ENCODE results near the gene SLC2A1. TPM values are rescaled to one million over a fixed set of nuclear protein-coding genes. Genes with fewer than 3 reads are reported as not detected.

The SLC2A1 gene
- total and polyA plus RNA-seq, 2 of the 13 experiments (the other 11 are each of a cell fraction or from before 2014, with no cell fraction given), result 125 to 423 TPM

GRCh38 chr1:42979896-42980800 is 21.5 kb upstream of the SLC2A1 start (continued):
- TF ChIP-seq PREB (CRISPR knock-in tag; IDR thresholded peaks at IDR 0.05) (no peak), ZNF501 (CRISPR knock-in tag; IDR thresholded peaks at IDR 0.05) (no peak), ZNF737 (CRISPR knock-in tag; IDR thresholded peaks at IDR 0.05; ENCODE audit: borderline replicate concordance) (no peak), NR2F6 (IDR thresholded peaks at IDR 0.05) (peak; percentile 28; the same call in 1 of the 2 replicates), NR2F6 (CRISPR knock-in tag; IDR thresholded peaks at IDR 0.05) (no peak), ZNF33B (CRISPR knock-in tag; IDR thresholded peaks at IDR 0.05) (no peak), PRPF4 (IDR thresholded peaks at IDR 0.05; ENCODE audit: low read depth, low read length, poor library complexity, severe bottlenecking) (no peak), GLI4 (CRISPR knock-in tag; IDR thresholded peaks at IDR 0.05; ENCODE audit: borderline replicate concordance) (no peak), ZFYVE20 (CRISPR knock-in tag; IDR thresholded peaks at IDR 0.05; ENCODE audit: borderline replicate concordance, low read depth) (no peak), MTA3 (CRISPR knock-in tag; IDR thresholded peaks at IDR 0.05) (no peak), ZNF101 (CRISPR knock-in tag; IDR thresholded peaks at IDR 0.05; ENCODE audit: borderline replicate concordance, low read depth) (no peak), KLF15 (CRISPR knock-in tag; IDR thresholded peaks at IDR 0.05; ENCODE audit: borderline replicate concordance) (no peak), BCL6 (CRISPR knock-in tag; IDR thresholded peaks at IDR 0.05) (peak; percentile 94), SRSF4 (IDR thresholded peaks at IDR 0.05; ENCODE audit: low read depth, low read length, poor library complexity, severe bottlenecking) (no peak), PLRG1 (conservative IDR thresholded peaks at IDR 0.05) (no peak), CSRNP1 (CRISPR knock-in tag; IDR thresholded peaks at IDR 0.05) (no peak), ZNF7 (CRISPR knock-in tag; IDR thresholded peaks at IDR 0.05) (no peak)
- TF ChIP-seq, protein P1, sequence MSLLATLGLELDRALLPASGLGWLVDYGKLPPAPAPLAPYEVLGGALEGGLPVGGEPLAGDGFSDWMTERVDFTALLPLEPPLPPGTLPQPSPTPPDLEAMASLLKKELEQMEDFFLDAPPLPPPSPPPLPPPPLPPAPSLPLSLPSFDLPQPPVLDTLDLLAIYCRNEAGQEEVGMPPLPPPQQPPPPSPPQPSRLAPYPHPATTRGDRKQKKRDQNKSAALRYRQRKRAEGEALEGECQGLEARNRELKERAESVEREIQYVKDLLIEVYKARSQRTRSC (CRISPR knock-in tag; IDR thresholded peaks at IDR 0.05; ENCODE audit: low read depth), result no peak
- TF ChIP-seq, protein P2, sequence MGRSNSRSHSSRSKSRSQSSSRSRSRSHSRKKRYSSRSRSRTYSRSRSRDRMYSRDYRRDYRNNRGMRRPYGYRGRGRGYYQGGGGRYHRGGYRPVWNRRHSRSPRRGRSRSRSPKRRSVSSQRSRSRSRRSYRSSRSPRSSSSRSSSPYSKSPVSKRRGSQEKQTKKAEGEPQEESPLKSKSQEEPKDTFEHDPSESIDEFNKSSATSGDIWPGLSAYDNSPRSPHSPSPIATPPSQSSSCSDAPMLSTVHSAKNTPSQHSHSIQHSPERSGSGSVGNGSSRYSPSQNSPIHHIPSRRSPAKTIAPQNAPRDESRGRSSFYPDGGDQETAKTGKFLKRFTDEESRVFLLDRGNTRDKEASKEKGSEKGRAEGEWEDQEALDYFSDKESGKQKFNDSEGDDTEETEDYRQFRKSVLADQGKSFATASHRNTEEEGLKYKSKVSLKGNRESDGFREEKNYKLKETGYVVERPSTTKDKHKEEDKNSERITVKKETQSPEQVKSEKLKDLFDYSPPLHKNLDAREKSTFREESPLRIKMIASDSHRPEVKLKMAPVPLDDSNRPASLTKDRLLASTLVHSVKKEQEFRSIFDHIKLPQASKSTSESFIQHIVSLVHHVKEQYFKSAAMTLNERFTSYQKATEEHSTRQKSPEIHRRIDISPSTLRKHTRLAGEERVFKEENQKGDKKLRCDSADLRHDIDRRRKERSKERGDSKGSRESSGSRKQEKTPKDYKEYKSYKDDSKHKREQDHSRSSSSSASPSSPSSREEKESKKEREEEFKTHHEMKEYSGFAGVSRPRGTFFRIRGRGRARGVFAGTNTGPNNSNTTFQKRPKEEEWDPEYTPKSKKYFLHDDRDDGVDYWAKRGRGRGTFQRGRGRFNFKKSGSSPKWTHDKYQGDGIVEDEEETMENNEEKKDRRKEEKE (IDR thresholded peaks at IDR 0.05), result no peak
